SU-DHL-6 (cell line): ENCODE results near the gene MDH1.

Source experiments
- EZH2phosphoT487 ChIP-seq: fragments of 200-600 bp; sonication (generic), shearing (Covaris generic); conservative IDR thresholded peaks from 2 replicates; pipeline ENCODE4 v1.6.1; 2018; ENCODE audit warnings: mild to moderate bottlenecking, antibody characterized with exemption, low read length, moderate library complexity, mixed read lengths
- TF ChIP-seq, protein P1 (sequence below): fragments of 200-600 bp; sonication (generic); IDR thresholded peaks from one replicate; pipeline ENCODE4 v1.5.1; 2017; ENCODE audit warnings: antibody characterized with exemption, mild to moderate bottlenecking, low read length, moderate library complexity; ENCODE audit not compliant: insufficient read depth, poor library complexity, severe bottlenecking

DNA sequence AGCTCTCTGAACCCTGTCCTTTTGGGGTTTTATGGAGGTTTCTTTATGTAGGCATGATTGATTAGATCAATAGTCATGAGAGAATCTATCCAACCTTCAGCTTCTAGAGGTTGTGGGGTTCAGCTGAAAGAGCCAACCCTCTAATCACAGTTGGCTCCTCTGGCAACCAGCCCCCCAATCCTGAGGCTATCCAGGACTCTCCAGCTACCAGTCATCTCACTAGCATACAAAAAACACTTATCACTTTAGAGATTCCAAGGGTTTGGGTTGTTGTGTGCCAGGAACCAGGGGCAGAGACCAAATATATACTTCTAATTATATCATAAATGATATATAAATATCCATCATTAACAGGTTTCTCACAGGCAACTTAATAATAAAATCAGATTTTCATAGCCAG lies 12.2 kb upstream of the MDH1 start:
- TF ChIP-seq, protein P1, sequence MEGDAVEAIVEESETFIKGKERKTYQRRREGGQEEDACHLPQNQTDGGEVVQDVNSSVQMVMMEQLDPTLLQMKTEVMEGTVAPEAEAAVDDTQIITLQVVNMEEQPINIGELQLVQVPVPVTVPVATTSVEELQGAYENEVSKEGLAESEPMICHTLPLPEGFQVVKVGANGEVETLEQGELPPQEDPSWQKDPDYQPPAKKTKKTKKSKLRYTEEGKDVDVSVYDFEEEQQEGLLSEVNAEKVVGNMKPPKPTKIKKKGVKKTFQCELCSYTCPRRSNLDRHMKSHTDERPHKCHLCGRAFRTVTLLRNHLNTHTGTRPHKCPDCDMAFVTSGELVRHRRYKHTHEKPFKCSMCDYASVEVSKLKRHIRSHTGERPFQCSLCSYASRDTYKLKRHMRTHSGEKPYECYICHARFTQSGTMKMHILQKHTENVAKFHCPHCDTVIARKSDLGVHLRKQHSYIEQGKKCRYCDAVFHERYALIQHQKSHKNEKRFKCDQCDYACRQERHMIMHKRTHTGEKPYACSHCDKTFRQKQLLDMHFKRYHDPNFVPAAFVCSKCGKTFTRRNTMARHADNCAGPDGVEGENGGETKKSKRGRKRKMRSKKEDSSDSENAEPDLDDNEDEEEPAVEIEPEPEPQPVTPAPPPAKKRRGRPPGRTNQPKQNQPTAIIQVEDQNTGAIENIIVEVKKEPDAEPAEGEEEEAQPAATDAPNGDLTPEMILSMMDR = no peak
- no peak for TF ChIP-seq EZH2phosphoT487
